GM12875 (cell line): ENCODE results near the gene MAPRE3.

Experiments
- H3K4me3 ChIP-seq: one replicate; pipeline ENCODE4 v1.5.1; 2011; ENCODE audit warnings: low read depth, low read length, control low read depth
- CTCF ChIP-seq: IDR thresholded peaks from 2 replicates; pipeline ENCODE4 v1.5.1; 2011; ENCODE audit warnings: low read depth, mild to moderate bottlenecking, control low read depth, inconsistent platforms, low read length, moderate library complexity, borderline replicate concordance; ENCODE audit not compliant: insufficient read depth

The MAPRE3 gene

DNA sequence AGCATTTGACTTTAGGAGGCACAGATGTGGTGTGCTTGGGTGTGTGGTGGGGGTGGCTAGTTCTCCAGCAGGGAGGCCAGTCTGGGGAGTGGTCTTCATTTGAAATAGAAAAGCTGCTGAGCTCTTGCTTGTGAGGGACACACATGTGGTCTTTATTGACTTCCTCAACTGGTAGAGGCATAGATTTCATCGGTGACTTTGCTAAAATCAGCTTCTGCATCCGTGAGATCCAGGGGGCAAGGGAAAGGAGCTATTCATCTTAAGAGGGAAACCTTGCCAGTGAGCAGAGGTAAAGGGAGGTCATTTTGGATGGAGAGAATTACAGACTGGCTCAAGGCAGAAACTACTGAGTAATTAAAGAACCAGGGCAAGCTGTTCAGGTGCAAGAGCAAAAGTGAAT, 4.7 kb downstream of the MAPRE3 start:
- no peak overlapping the region for H3K4me3 ChIP-seq
- no peak for TF ChIP-seq CTCF

DNA sequence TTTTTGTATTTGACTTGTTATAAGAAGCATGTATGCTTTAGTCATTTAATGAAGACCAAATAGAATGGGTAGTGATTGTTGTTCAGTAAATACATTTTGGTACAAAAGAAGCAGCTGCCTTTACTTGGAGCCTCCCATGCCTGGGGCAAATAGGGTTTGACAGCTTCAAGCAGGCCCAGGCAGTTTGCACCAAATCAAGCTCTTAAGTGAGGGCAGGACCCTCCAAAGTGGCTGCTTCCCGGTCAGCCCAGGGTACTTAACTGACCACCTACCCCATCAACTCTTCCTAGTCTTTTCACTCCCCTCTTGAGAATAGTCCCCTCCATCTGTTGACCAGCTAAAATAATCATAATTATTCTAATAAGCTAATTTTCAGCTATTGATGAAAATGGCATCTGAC, 5.2 kb downstream of the MAPRE3 start:
- no peak for TF ChIP-seq CTCF
- no peak overlapping the region for H3K4me3 ChIP-seq

- no peak overlapping the region for H3K4me3 ChIP-seq
- TF ChIP-seq CTCF = no peak
Measured at GRCh38 chr2:26976237-26976636, 5.8 kb downstream of the MAPRE3 start.

GRCh38 chr2:26977012-26977411, 6.6 kb downstream of the MAPRE3 start:
- no peak for TF ChIP-seq CTCF
- H3K4me3 ChIP-seq = no peak overlapping the region

- no peak for TF ChIP-seq CTCF
Measured at GRCh38 chr2:26978061-26978596, 7.7 kb downstream of the MAPRE3 start.

GRCh38 chr2:26979741-26980140, 9.3 kb downstream of the MAPRE3 start:
- no peak for TF ChIP-seq CTCF
- H3K4me3 ChIP-seq = no peak overlapping the region

More at GRCh38 chr2:26978061-26978596, 7.7 kb downstream of the MAPRE3 start:
- H3K4me3 ChIP-seq = no peak overlapping the region

DNA sequence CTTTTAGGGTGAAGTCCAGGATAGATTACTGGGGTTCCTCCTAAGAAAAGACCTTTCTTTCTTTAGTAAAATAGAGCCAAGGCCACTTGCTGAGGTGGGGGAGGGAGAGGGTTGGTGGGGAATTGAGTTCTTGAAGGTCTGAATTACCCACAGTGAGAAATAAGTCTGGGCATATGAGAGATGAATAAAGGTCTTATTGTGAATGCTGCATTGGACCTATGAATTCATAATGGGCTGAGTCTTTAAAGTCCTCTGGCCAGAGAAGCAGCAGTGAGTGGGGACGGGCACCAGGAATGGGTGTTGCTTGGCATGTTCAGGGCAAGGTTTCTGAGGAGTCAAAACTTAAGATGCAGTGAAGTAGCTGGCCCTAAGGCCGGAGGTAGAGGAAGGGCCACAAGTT, 10.5 kb downstream of the MAPRE3 start:
- TF ChIP-seq CTCF = no peak
- no peak overlapping the region for H3K4me3 ChIP-seq
